Gastrocnemius medialis (tissue), 4 donors: ENCODE results near the gene HS2ST1.

Experiments
- CTCF ChIP-seq, 5 experiments: fragments of 450-650 bp in 3 of 5; fragments of 200-600 bp in 2 of 5; sonication (generic) in 2 of 5; IDR thresholded peaks in 4 of 5; conservative IDR thresholded peaks in 1 of 5; 1 replicate in 4 of 5; 2 replicates in 1 of 5; pipeline ENCODE4 v1.5.1; 2016 to 2019; ENCODE audit warnings: antibody characterized with exemption in 5 of 5, mild to moderate bottlenecking in 3 of 5, moderate library complexity in 3 of 5
- POLR2A ChIP-seq, 2 donors: fragments of 450-650 bp; IDR thresholded peaks; one replicate each; pipeline ENCODE4 v1.6.1; 2017; ENCODE audit warnings: antibody characterized with exemption in 2 of 2, mild to moderate bottlenecking in 2 of 2, moderate library complexity in 2 of 2

GRCh38 chr1:87151500-87152421 lies 237.3 kb downstream of the HS2ST1 start:
- TF ChIP-seq CTCF (IDR thresholded peaks at IDR 0.05 in 4 of 5, conservative IDR thresholded peaks at IDR 0.05 in 1 of 5) (peak in 2 of 5 experiments; percentile 36 to 43), POLR2A (IDR thresholded peaks at IDR 0.05) (no peak)
